Thymus (tissue), 11 donors: ENCODE measurements around the gene DDX27. TPM values are rescaled to one million over a fixed set of nuclear protein-coding genes. Genes with fewer than 3 reads are reported as not detected.
"Not testable (repeated sequence)": the region's sequence is repeated elsewhere in the genome, so short reads cannot be mapped to it uniquely, and the experiment has no call there.

ENCODE experiments used
- DNase-seq, 9 donors: peaks; one replicate each; pipeline ENCODE4 v3.0.0-alpha.2; 2013; ENCODE audit warnings: low spot score in 9 of 9, low read depth in 6 of 9, missing footprints in 1 of 9
- H3K27ac ChIP-seq, 2 donors: one replicate each; pipeline ENCODE4 v1.5.1; 2013; ENCODE audit warnings: control low read depth in 1 of 2, low read depth in 1 of 2, low read length in 1 of 2, mild to moderate bottlenecking in 1 of 2, moderate library complexity in 1 of 2
- H3K27me3 ChIP-seq, 2 donors: one replicate each; pipeline ENCODE4 v1.5.1; 2013; ENCODE audit warnings: low read length in 1 of 2; ENCODE audit not compliant: control insufficient read depth in 2 of 2, insufficient read depth in 1 of 2
- H3K36me3 ChIP-seq, 2 donors: one replicate each; pipeline ENCODE4 v1.5.1; 2013; ENCODE audit warnings: low read length in 1 of 2, mild to moderate bottlenecking in 1 of 2, moderate library complexity in 1 of 2; ENCODE audit not compliant: control insufficient read depth in 2 of 2, insufficient read depth in 2 of 2
- H3K4me1 ChIP-seq, 2 donors: one replicate each; pipeline ENCODE4 v1.5.1; 2013; ENCODE audit warnings: low read length in 2 of 2; ENCODE audit not compliant: control insufficient read depth in 2 of 2, insufficient read depth in 2 of 2
- H3K4me3 ChIP-seq, 2 donors: one replicate each; pipeline ENCODE4 v1.5.1; 2013; ENCODE audit warnings: low read length in 2 of 2, control low read depth in 1 of 2, mild to moderate bottlenecking in 1 of 2
- H3K9me3 ChIP-seq, 2 donors: one replicate each; pipeline ENCODE4 v1.5.1; 2013; ENCODE audit warnings: low read length in 1 of 2, mild to moderate bottlenecking in 1 of 2; ENCODE audit not compliant: control insufficient read depth in 2 of 2, insufficient read depth in 1 of 2
- WGBS: extraction: QIAGEN DNeasy Blood & Tissue Kit; methylation state at CpG from one replicate; pipeline ENCODE4 v1.1.7; 2013; 5-methylcytosine and 5-hydroxymethylcytosine counted together
- polyA plus RNA-seq: library from polyadenylated mRNA; stranded (reverse); fragments of 200-250 nt; gene quantifications from one replicate; pipeline ENCODE4 v1.2.3, GENCODE V29; 2013
- total RNA-seq: library from RNA; stranded (reverse); fragments of 120-200 nt; gene quantifications from one replicate; pipeline ENCODE4 v1.2.4, GENCODE V29; 2013
- donor health status: healthy.

The DDX27 gene
- total and polyA plus RNA-seq, 2 donors = 34.0 to 35.6 TPM

- Histone ChIP-seq H3K4me1 (peaks cover 9 to 18% of the 10 kb centered on the region in 2 donors), H3K4me3 (peak overlapping the region in 1 of 2 donors; percentile 16), H3K27me3 (no peaks in the 10 kb centered on the region), H3K9me3 (no peaks in the 10 kb centered on the region), H3K27ac (no peak overlapping the region), H3K36me3 (peaks cover 9% of the 10 kb centered on the region in 2 donors)
- peak; percentile 68 to 93 (median 82) for DNase-seq
- 22% methylated on average over 11 of the region's 11 CpGs for WGBS
Observed at GRCh38 chr20:49216991-49217578, 2.1 kb upstream of the DDX27 start.

- H3K9me3 ChIP-seq, DNase-seq, H3K27me3 ChIP-seq: not testable (repeated sequence)
- Histone ChIP-seq H3K27ac (peak overlapping the region; percentile 33 to 84), H3K36me3 (peaks cover 21 to 22% of the 10 kb centered on the region in 2 donors), H3K4me1 (peaks cover 9 to 18% of the 10 kb centered on the region in 2 donors), H3K4me3 (peak overlapping the region; percentile 2 to 94)
- 67% methylated on average over 13 of the region's 13 CpGs for WGBS
Observed at GRCh38 chr20:49218739-49219090, 501 bp upstream of the DDX27 start.

- peaks cover 0 to 1% of the 10 kb centered on the region in 2 donors for H3K9me3 ChIP-seq
- peak overlapping the region; percentile 77 to 84 for H3K27ac ChIP-seq
- WGBS = 82% methylated on average over 28 of the region's 28 CpGs
- H3K4me1 ChIP-seq = peaks cover 9 to 18% of the 10 kb centered on the region in 2 donors
- H3K4me3 ChIP-seq = peak overlapping the region; percentile 67 to 94
- H3K36me3 ChIP-seq = peaks cover 34 to 36% of the 10 kb centered on the region in 2 donors
- no peak for DNase-seq
- no peaks in the 10 kb centered on the region for H3K27me3 ChIP-seq
Observed at GRCh38 chr20:49219924-49220831, 962 bp downstream of the DDX27 start.

- Histone ChIP-seq H3K27ac (no peak overlapping the region), H3K9me3 (peaks cover 0 to 1% of the 10 kb centered on the region in 2 donors), H3K27me3 (no peaks in the 10 kb centered on the region), H3K4me1 (no peaks in the 10 kb centered on the region), H3K4me3 (no peak overlapping the region), H3K36me3 (peaks cover 71 to 73% of the 10 kb centered on the region in 2 donors)
- WGBS = 98% methylated on average over 7 of the region's 7 CpGs
- no peak for DNase-seq
Observed at GRCh38 chr20:49225896-49226295, 6.7 kb downstream of the DDX27 start.

GRCh38 chr20:49228676-49229075 lies 9.5 kb downstream of the DDX27 start:
- Histone ChIP-seq H3K27me3 (no peaks in the 10 kb centered on the region), H3K36me3 (peaks cover 74 to 75% of the 10 kb centered on the region in 2 donors), H3K4me3 (no peak overlapping the region), H3K27ac (no peak overlapping the region), H3K4me1 (no peaks in the 10 kb centered on the region), H3K9me3 (peaks cover 0 to 1% of the 10 kb centered on the region in 2 donors)
- WGBS = 94% methylated on average over 9 of the region's 9 CpGs
- DNase-seq = no peak

GRCh38 chr20:49229381-49229780 lies 10.2 kb downstream of the DDX27 start:
- Histone ChIP-seq H3K27me3 (no peaks in the 10 kb centered on the region), H3K36me3 (peaks cover 73% of the 10 kb centered on the region in 2 donors)

GRCh38 chr20:49230021-49230420 lies 10.8 kb downstream of the DDX27 start:
- no peak overlapping the region for H3K4me3 ChIP-seq
- H3K36me3 ChIP-seq = peaks cover 73% of the 10 kb centered on the region in 2 donors
- 97% methylated on average over 10 of the region's 10 CpGs for WGBS
- no peak overlapping the region for H3K27ac ChIP-seq
- no peaks in the 10 kb centered on the region for H3K27me3 ChIP-seq
- peaks cover 0 to 1% of the 10 kb centered on the region in 2 donors for H3K9me3 ChIP-seq
- no peaks in the 10 kb centered on the region for H3K4me1 ChIP-seq
- no peak for DNase-seq

More at GRCh38 chr20:49229381-49229780, 10.2 kb downstream of the DDX27 start:
- H3K9me3 ChIP-seq = peaks cover 0 to 1% of the 10 kb centered on the region in 2 donors
- H3K4me3 ChIP-seq = no peak overlapping the region
- WGBS = over 99% methylated on average over 2 of the region's 2 CpGs
- DNase-seq = no peak
- no peak overlapping the region for H3K27ac ChIP-seq
- H3K4me1 ChIP-seq = no peaks in the 10 kb centered on the region

- WGBS = 68% methylated on average over 8 of the region's 8 CpGs
- peaks cover 73 to 76% of the 10 kb centered on the region in 2 donors for H3K36me3 ChIP-seq
- DNase-seq = peak in 1 of 9 donors; percentile 6
Observed at GRCh38 chr20:49230561-49231133, 11.4 kb downstream of the DDX27 start.

GRCh38 chr20:49231471-49231870 lies 12.3 kb downstream of the DDX27 start:
- H3K36me3 ChIP-seq = peaks cover 70 to 71% of the 10 kb centered on the region in 2 donors
- no peak overlapping the region for H3K4me3 ChIP-seq
- H3K4me1 ChIP-seq = no peaks in the 10 kb centered on the region
- no peaks in the 10 kb centered on the region for H3K9me3 ChIP-seq
- DNase-seq = no peak
- 70% methylated on average over 7 of the region's 7 CpGs for WGBS
- H3K27me3 ChIP-seq = no peaks in the 10 kb centered on the region
- H3K27ac ChIP-seq = no peak overlapping the region

More at GRCh38 chr20:49230561-49231133, 11.4 kb downstream of the DDX27 start:
- no peak overlapping the region for H3K27ac ChIP-seq
- H3K4me1 ChIP-seq = no peaks in the 10 kb centered on the region
- H3K27me3 ChIP-seq = no peaks in the 10 kb centered on the region
- no peaks in the 10 kb centered on the region for H3K9me3 ChIP-seq
- H3K4me3 ChIP-seq = no peak overlapping the region
